K562 (cell line): Measurements from ENCODE around the gene LAMA5. TPM values are rescaled to one million over a fixed set of nuclear protein-coding genes. Genes with fewer than 3 reads are reported as not detected.

Experiments
- ATAC-seq: fragments of 200-7000 bp; cut with Tn5 transposase; 3 replicates; pipeline ENCODE4 v1.9.1; 2020; ENCODE audit warnings: moderate library complexity
- BruUV-seq: library from RNA; stranded (reverse); fragments of 400-500 nt; replicated peaks from 2 replicates; lab custom pipeline; 2021; lab: Mats Ljungman, UMichigan
- CTCF ChIA-PET: fragments of 300-600 bp; formaldehyde crosslinking; extraction: SDS; loops from one replicate; lab custom pipeline; 2021; ENCODE audit warnings: low intra/inter-chr PET ratio; lab: Yijun Ruan, JAX
- POLR2A ChIA-PET: fragments of 300-600, 350-650 bp; sonication (Branson Sonifier 250); formaldehyde crosslinking; extraction: SDS; loops from one replicate; lab custom pipeline; 2021; ENCODE audit warnings: antibody characterized with exemption, inconsistent platforms; lab: Yijun Ruan, JAX
- DNase-seq, 4 experiments: peaks; one replicate each; pipeline versions ENCODE4 v3.0.0 to v3.0.0-alpha.2; 2011 to 2018; ENCODE audit warnings: low spot score in 3 of 4, mixed read lengths in 3 of 4; ENCODE audit errors: extremely low read depth in 1 of 4
- FAIRE-seq: peaks from 2 replicates; lab custom pipeline; 2011; peaks lifted over from hg19 to GRCh38; lab: Jason Lieb, UNC
- H2AFZ ChIP-seq: 2 replicates; pipeline ENCODE4 v1.6.0; 2011; ENCODE audit warnings: low read depth, low read length, control low read depth, inconsistent platforms
- H3K27ac ChIP-seq: fragments of 200-600 bp; 3 replicates; pipeline ENCODE4 v1.8.0; 2011; ENCODE audit warnings: low read depth, mild to moderate bottlenecking, control low read depth, inconsistent platforms, low read length, moderate library complexity, mixed read lengths; ENCODE audit errors: extremely low read depth
- H3K27me3 ChIP-seq, 2 experiments: fragments of 300-600 bp in 1 of 2; 2 replicates in 1 of 2; 3 replicates in 1 of 2; pipeline versions ENCODE4 v1.6.0 to v1.8.0; 2011; ENCODE audit warnings: inconsistent platforms in 2 of 2, low read length in 2 of 2, mild to moderate bottlenecking in 1 of 2, mixed read lengths in 1 of 2, moderate library complexity in 1 of 2; ENCODE audit not compliant: control insufficient read depth in 2 of 2, insufficient read depth in 2 of 2
- H3K36me3 ChIP-seq: fragments of 300-600 bp; 3 replicates; pipeline ENCODE4 v1.8.0; 2011; ENCODE audit warnings: mild to moderate bottlenecking, low read length, inconsistent platforms; ENCODE audit not compliant: control insufficient read depth, insufficient read depth
- H3K4me1 ChIP-seq, 2 experiments: fragments of 200-600 bp in 1 of 2; replicated peaks in 1 of 2; 2 replicates in 1 of 2; 3 replicates in 1 of 2; pipeline versions ENCODE4 v1.5.1 to v1.8.0; 2011; ENCODE audit warnings: inconsistent platforms in 2 of 2, low read length in 2 of 2, mild to moderate bottlenecking in 1 of 2, mixed read lengths in 1 of 2, moderate library complexity in 1 of 2; ENCODE audit not compliant: control insufficient read depth in 2 of 2, insufficient read depth in 2 of 2
- H3K4me2 ChIP-seq: 2 replicates; pipeline ENCODE4 v1.6.1; 2011; ENCODE audit warnings: low read length, control low read depth, inconsistent platforms, mixed read lengths; ENCODE audit not compliant: insufficient read depth
- H3K4me3 ChIP-seq: fragments of 200-600 bp; sonication (generic), shearing (Covaris generic); 2 replicates; pipeline ENCODE4 v1.5.1; 2016; ENCODE audit warnings: control low read depth, inconsistent platforms
- H3K79me2 ChIP-seq: fragments of 200-600 bp; 3 replicates; pipeline ENCODE4 v1.8.0; 2011; ENCODE audit warnings: low read length, inconsistent platforms; ENCODE audit not compliant: control insufficient read depth, insufficient read depth
- H3K9ac ChIP-seq, 2 experiments: 2 replicates each; pipeline versions ENCODE4 v1.6.0 to v1.6.1; 2011; ENCODE audit warnings: low read depth in 2 of 2, low read length in 2 of 2, control low read depth in 1 of 2, inconsistent platforms in 1 of 2, mild to moderate bottlenecking in 1 of 2, mixed read lengths in 1 of 2; ENCODE audit not compliant: insufficient read depth in 1 of 2
- H3K9me1 ChIP-seq: one replicate; pipeline ENCODE4 v1.6.0; 2011; ENCODE audit warnings: inconsistent platforms, mild to moderate bottlenecking, low read length, moderate library complexity; ENCODE audit not compliant: control insufficient read depth, insufficient read depth
- H3K9me3 ChIP-seq: replicated peaks from 2 replicates; pipeline ENCODE4 v1.5.1; 2011; ENCODE audit warnings: low read depth, low read length, inconsistent platforms; ENCODE audit not compliant: control insufficient read depth, insufficient read depth
- H4K20me1 ChIP-seq: replicated peaks from 2 replicates; pipeline ENCODE4 v1.6.1; 2011; ENCODE audit warnings: low read length, inconsistent platforms, mixed read lengths; ENCODE audit not compliant: control insufficient read depth, insufficient read depth
- POLR2G ChIP-seq: fragments of 200-400 bp; formaldehyde crosslinking; IDR thresholded peaks from 2 replicates; pipeline ENCODE4 v1.6.1; 2017; ENCODE audit warnings: low read depth, mild to moderate bottlenecking, antibody characterized with exemption, low read length, moderate library complexity
- WGBS: fragments of 100-300 bp; shearing (Covaris generic); methylation state at CpG from one replicate; pipeline ENCODE4 v1.1.6; 2016; ENCODE audit warnings: low coverage, mixed read lengths; ENCODE audit not compliant: insufficient coverage; ENCODE audit errors: missing lambda C conversion rate; 5-methylcytosine and 5-hydroxymethylcytosine counted together
- in situ Hi-C: fragments of 300-500 bp; cut with MboI; formaldehyde crosslinking; loops from 4 replicates; pipeline ENCODE4 v1.15.0; 2018; ENCODE audit warnings: inconsistent platforms, mixed read lengths
- intact Hi-C: fragments of 100-400 bp; cut with micrococcal nuclease; formaldehyde crosslinking; loops from 2 replicates; pipeline ENCODE4 v1.14.2; 2022
- polyA plus RNA-seq, 8 experiments: library from polyadenylated mRNA; depleted of rRNA in 4 of 8; stranded (reverse) in 5 of 8; unstranded in 3 of 8; fragments of >200 nt; fragmentation: Nextera tagmentation in 2 of 8; fragmentation: Illumina TruSeq in 1 of 8; extraction: Ambion mirVana in 2 of 8; extraction: Trizol in 1 of 8; gene quantifications; 2 replicates each; pipeline versions ENCODE4 v1.2.1 to v1.2.3, GENCODE V29; 2011 to 2014; ENCODE audit warnings: inconsistent platforms in 1 of 8, missing spikeins in 1 of 8
- total RNA-seq, 7 experiments: library from RNA; depleted of rRNA in 6 of 7; stranded (reverse); fragments of >200 nt in 6 of 7; fragmentation: Illumina TruSeq in 2 of 7; extraction: Trizol in 2 of 7; gene quantifications; 2 replicates each; pipeline versions ENCODE4 v1.2.1 to v1.2.3, GENCODE V29; 2011 to 2021; ENCODE audit warnings: low replicate concordance in 1 of 7
- TF ChIP-seq, protein P1 (sequence below): fragments of 450-650 bp; IDR thresholded peaks from 2 replicates; pipeline ENCODE4 v1.6.1; 2016; ENCODE audit warnings: missing biosample characterization, missing genetic modification characterization

Gene LAMA5
- total and polyA plus RNA-seq, 9 of the 15 experiments (the other 6 are each of a cell fraction or from before 2014, with no cell fraction given): 0.31 to 101 (median 7.8) TPM

DNA sequence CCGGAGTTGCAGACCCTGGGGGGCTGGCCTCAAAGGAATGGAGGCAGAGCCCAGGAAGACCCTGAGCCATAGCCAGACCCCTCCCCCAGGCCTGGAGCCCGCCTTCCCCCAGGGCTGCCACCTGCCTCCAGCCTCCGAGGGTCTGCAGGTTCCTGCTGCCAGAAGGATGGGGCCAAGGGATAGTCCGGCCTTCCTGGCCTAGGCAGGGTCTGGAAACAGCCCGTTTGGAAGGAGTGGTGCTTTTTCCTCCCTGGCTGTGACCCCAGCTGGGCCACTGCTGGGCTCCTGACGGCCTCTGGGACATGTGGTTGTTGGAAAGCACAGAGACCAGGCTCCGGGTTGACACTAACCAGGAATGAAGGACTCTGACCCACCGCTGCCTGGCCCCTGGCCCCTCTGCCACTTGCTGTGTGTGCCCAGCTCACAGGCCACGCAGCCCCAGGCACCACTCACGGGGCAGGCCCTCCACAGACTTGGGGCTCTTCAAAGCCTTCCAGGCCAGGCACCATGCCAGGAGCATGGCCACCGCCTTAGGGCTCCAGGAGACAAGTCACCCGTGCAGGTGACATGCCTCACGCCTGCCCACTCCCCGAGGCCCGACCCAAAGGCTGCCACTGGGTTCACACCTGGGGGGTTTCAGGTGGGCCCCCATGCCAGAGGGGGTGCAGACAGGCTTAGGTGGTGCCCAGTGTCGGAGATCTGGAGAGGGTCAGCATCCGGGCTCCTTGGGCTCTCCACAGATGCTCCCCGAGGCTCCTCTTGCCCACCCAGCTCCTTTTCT is 3.9 kb upstream of the LAMA5 start:
- Histone ChIP-seq H3K4me1 (peaks cover 32 to 91% of the 10 kb centered on the region in 2 experiments), H3K4me3 (no peak overlapping the region), H3K79me2 (peaks cover 11% of the 10 kb centered on the region), H3K27ac (no peak overlapping the region), H3K9me1 (no peaks in the 10 kb centered on the region), H3K27me3 (no peaks in the 10 kb centered on the region), H2AFZ (no peak overlapping the region), H3K4me2 (no peak overlapping the region), H4K20me1 (no peaks in the 10 kb centered on the region), H3K36me3 (no peaks in the 10 kb centered on the region), H3K9me3 (no peaks in the 10 kb centered on the region), H3K9ac (peak overlapping the region in 1 of 2 experiments; percentile 82; a peak in 2 of 4 replicates)
- FAIRE-seq (no peak), DNase-seq (no peak), ATAC-seq (no peak)
- TF ChIP-seq, protein P1, sequence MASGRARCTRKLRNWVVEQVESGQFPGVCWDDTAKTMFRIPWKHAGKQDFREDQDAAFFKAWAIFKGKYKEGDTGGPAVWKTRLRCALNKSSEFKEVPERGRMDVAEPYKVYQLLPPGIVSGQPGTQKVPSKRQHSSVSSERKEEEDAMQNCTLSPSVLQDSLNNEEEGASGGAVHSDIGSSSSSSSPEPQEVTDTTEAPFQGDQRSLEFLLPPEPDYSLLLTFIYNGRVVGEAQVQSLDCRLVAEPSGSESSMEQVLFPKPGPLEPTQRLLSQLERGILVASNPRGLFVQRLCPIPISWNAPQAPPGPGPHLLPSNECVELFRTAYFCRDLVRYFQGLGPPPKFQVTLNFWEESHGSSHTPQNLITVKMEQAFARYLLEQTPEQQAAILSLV (tag): no peak
- TF ChIP-seq POLR2G: peak; percentile 5; the same call in 1 of the 2 replicates
- CTCF ChIA-PET: no interaction called here
- WGBS: 67% methylated on average over 13 of the region's 18 CpGs
- no TSS peak for BruUV-seq
- in situ Hi-C loops (no loop called here), intact Hi-C loops (no loop called here)
- POLR2A ChIA-PET: interaction anchor here (0.6 kb wide), 2 partner anchors 11 to 370 kb away, joined by 3 to 4 read pairs; no protein-coding TSS in a partner anchor
